ENCODE results near the gene IL13RA1.

DNA sequence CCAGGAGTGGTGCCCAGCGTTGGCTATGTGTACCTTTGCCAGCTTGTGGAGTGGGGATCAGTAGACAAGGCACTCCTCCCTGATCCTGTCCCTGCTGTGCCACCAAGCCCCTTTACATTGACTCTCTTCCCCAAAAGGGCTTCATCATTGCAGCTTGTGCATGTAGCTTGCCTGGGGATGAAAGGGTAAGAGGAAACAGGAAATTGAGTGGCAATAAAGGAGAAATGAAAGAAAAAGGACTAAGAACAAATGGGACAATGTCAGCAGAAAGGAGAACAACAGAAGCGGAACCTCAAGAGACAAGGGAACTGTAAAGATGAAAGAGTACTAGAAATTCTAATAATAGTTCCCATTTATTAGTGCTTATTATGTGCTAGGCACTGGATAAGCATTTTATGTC, 8.7 kb upstream of the IL13RA1 start:
- TF ChIP-seq, protein P1, sequence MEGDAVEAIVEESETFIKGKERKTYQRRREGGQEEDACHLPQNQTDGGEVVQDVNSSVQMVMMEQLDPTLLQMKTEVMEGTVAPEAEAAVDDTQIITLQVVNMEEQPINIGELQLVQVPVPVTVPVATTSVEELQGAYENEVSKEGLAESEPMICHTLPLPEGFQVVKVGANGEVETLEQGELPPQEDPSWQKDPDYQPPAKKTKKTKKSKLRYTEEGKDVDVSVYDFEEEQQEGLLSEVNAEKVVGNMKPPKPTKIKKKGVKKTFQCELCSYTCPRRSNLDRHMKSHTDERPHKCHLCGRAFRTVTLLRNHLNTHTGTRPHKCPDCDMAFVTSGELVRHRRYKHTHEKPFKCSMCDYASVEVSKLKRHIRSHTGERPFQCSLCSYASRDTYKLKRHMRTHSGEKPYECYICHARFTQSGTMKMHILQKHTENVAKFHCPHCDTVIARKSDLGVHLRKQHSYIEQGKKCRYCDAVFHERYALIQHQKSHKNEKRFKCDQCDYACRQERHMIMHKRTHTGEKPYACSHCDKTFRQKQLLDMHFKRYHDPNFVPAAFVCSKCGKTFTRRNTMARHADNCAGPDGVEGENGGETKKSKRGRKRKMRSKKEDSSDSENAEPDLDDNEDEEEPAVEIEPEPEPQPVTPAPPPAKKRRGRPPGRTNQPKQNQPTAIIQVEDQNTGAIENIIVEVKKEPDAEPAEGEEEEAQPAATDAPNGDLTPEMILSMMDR (conservative IDR thresholded peaks at IDR 0.05; ENCODE audit: low read depth, low read length): no peak
- TF ChIP-seq EZH2 (IDR thresholded peaks at IDR 0.05; ENCODE audit: borderline replicate concordance, low read depth, low read length, poor library complexity, severe bottlenecking): no peak
